Measurements from ENCODE around the gene FZR1.
"Not testable (repeated sequence)": the region's sequence is repeated elsewhere in the genome, so short reads cannot be mapped to it uniquely, and the experiment has no call there.

FZR1 gene

GRCh38 chr19:3580156-3580934 is 74.2 kb downstream of the FZR1 start:
- Histone ChIP-seq H3K4me1 (ENCODE audit: insufficient read depth, low read length) (peaks cover 4% of the 10 kb centered on the region), H3K4me3 (ENCODE audit: low read length) (no peak overlapping the region), H3K36me3 (ENCODE audit: insufficient read depth, low read length) (peaks cover 13% of the 10 kb centered on the region), H3K9me3 (ENCODE audit: low read length) (no peaks in the 10 kb centered on the region), H2AFZ (ENCODE audit: low read depth, low read length) (no peak overlapping the region), H3K27me3 (ENCODE audit: insufficient read depth, low read length) (peaks cover 13% of the 10 kb centered on the region)

DNA sequence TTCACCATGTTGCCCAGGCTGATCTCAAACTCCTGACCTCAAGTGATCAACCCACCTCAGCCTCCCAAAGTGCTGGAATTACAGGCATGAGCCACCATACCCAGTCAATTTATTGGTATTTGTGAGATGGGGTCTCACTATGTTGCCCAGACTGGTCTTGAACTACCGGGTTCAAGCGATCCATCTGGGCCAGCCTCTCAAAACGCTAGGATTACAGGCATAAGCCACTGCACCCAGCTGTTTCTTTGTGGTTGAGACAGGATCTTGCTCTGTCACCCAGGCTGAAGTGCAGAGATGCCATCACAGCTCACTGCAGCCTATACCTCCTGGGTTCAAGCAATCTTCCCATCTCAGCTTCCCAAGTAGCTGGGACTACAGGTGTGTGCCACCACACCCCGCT is 75.7 kb downstream of the FZR1 start:
- H2AFZ ChIP-seq (ENCODE audit: low read depth, low read length); H3K4me3 ChIP-seq (ENCODE audit: low read length); H3K9me3 ChIP-seq (ENCODE audit: low read length); H3K36me3 ChIP-seq (ENCODE audit: insufficient read depth, low read length); H3K4me1 ChIP-seq (ENCODE audit: insufficient read depth, low read length): not testable (repeated sequence)
- H3K27me3 ChIP-seq (ENCODE audit: insufficient read depth, low read length), result peaks cover 20% of the 10 kb centered on the region

DNA sequence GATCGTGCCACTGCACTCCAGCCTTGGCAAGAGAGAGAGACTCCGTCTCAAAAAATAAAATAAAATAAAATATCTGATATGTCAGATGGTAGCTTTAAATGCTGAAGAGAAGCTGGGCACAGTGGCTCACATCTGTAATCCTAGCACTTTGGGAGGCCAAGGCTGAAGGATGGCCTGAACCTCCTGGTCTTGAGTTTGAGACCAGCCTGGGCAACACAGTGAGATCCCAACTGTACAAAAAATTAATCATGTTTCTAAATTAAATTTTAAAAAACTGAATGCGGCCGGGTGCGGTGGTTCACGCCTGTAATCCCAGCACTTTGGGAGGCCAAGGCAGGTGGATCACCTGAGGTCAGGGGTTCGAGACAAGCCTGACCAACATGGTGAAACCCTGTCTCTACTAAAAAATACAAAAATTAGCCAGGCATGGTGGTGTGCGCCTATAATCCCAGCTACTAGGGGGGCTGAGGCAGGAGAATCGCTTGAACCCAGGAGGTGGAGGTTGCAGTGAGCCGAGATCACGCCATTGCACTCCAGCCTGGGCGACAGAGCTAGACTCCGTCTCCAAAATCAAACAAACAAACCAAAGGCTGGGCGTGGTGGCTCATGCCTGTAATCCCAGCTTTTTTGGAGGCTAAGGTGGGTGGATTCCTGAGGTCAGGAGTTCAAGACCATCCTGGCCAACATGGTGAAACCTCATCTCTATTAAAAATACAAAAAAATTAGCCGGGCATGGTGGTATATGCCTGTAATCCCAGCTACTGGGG is 78.1 kb downstream of the FZR1 start:
- H3K27me3 ChIP-seq (ENCODE audit: insufficient read depth, low read length), result peaks cover 20% of the 10 kb centered on the region
- H3K36me3 ChIP-seq (ENCODE audit: insufficient read depth, low read length); H3K9me3 ChIP-seq (ENCODE audit: low read length): not testable (repeated sequence)

DNA sequence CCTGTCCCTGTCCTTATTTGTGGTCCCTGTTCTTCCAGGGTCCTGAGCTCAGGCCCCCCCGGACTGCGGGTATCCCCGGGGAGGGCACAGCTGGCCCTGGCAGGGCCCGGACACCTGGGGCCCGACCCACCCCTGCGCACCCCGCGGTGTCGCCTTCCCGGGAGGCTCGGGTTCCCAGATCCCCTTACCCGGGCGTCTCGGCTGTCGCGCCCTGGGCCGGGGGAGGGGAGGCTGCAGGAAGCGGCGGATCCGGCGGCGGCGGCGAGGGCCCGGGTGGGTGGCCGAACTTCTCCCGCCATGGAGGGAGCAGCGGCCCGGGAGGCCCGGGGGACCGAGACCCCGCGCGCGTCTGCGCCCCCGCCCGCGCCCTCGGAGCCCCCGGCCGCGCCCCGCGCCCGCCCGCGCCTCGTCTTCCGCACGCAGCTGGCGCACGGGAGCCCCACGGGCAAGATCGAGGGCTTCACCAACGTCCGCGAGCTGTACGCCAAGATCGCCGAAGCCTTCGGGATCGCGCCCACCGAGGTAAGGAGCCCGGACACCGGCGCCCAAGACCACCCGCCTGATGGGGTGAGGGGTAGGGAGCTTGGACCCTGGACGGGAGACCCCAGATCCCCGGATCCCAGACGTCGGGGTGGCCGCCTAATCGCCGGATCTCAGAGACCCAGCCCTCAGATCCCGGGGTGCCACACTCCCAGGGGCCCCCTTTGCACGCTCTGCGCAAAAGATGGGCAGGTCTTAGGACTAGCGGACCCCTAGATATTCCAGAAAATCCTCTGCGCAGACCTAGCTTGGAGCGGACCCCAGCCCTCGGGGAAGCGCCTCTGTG is 79.4 kb downstream of the FZR1 start, which contains the start of gene GIPC3:
Gene GIPC3 (plus strand): TSS at position 178 of the 826 bp plus-strand sequence. CDS start 120 bp downstream, at position 298.
- H3K4me1 ChIP-seq (ENCODE audit: insufficient read depth, low read length), result no peaks in the 10 kb centered on the region
- H3K4me3 ChIP-seq (ENCODE audit: low read length), result no peak within 1 kb of the TSS
- no peak within 1 kb of the TSS for H2AFZ ChIP-seq (ENCODE audit: low read depth, low read length)
- no peaks in the 10 kb centered on the region for H3K36me3 ChIP-seq (ENCODE audit: insufficient read depth, low read length)
- H3K9me3 ChIP-seq (ENCODE audit: low read length), result no peaks in the 10 kb centered on the region
- peaks cover 20% of the 10 kb centered on the region for H3K27me3 ChIP-seq (ENCODE audit: insufficient read depth, low read length)

More for the DNA sequence above, 78.1 kb downstream of the FZR1 start:
- not testable (repeated sequence) for H3K4me3 ChIP-seq (ENCODE audit: low read length); H2AFZ ChIP-seq (ENCODE audit: low read depth, low read length); H3K4me1 ChIP-seq (ENCODE audit: insufficient read depth, low read length)

DNA sequence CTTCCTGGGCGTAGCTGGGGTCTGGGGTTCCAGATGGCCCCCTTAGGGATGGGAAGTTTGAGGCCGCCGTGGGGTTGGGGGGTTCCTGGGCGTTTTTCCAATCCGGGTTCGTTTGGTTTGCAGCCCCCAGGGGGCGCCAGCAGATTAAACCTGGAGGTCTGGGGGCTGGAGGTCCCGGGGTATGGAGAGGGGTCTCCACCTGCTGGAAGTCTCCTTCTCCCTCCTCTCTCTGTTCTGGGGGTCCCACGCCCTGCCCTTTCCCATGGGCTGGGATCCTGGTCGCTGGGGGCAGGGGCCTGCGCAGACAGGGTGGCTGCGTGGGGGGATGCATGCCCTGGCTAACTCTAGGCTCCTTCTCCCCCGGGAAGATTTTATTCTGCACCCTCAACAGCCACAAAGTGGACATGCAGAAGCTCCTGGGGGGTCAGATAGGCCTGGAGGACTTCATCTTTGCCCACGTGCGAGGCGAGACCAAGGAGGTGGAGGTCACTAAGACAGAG is 80.1 kb downstream of the FZR1 start:
- H3K36me3 ChIP-seq (ENCODE audit: insufficient read depth, low read length), result no peaks in the 10 kb centered on the region
- H3K27me3 ChIP-seq (ENCODE audit: insufficient read depth, low read length), result peaks cover 20% of the 10 kb centered on the region
- H3K4me3 ChIP-seq (ENCODE audit: low read length), result no peak overlapping the region
- H3K4me1 ChIP-seq (ENCODE audit: insufficient read depth, low read length), result no peaks in the 10 kb centered on the region
- no peak overlapping the region for H2AFZ ChIP-seq (ENCODE audit: low read depth, low read length)
- H3K9me3 ChIP-seq (ENCODE audit: low read length), result peaks cover 3% of the 10 kb centered on the region

DNA sequence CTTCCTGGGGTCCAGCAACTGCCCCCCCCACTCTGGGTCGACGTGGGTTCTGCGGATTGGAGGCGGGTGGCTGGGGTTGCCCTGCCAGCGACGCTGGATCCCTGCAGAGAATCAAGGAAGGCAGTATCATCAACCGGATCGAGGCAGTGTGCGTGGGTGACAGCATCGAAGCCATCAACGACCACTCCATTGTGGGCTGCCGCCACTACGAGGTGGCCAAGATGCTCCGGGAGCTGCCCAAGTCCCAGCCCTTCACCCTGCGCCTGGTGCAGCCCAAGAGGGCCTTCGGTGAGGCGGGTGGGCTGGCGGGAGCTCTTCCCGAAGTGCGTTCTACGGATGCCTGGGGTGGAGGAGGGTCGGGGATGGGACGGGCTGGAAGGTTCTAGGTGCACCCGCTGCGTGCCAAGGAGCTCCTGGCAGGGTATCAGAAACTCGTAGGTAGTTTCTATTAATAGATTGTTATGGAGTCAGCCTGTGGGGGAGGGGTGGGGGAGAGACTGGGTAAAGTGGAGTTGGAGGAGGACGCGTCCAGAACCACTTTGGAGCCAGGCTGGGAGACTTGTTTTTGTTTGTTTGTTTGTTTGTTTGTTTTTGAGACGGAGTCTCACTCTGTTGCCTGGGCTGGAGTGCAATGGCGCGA is 80.7 kb downstream of the FZR1 start:
- H3K27me3 ChIP-seq (ENCODE audit: insufficient read depth, low read length), result peaks cover 20% of the 10 kb centered on the region
- no peaks in the 10 kb centered on the region for H3K36me3 ChIP-seq (ENCODE audit: insufficient read depth, low read length)
- no peak overlapping the region for H3K4me3 ChIP-seq (ENCODE audit: low read length)

More for the DNA sequence above, 80.7 kb downstream of the FZR1 start:
- peaks cover 7% of the 10 kb centered on the region for H3K9me3 ChIP-seq (ENCODE audit: low read length)
- no peaks in the 10 kb centered on the region for H3K4me1 ChIP-seq (ENCODE audit: insufficient read depth, low read length)
- H2AFZ ChIP-seq (ENCODE audit: low read depth, low read length), result no peak overlapping the region
